KMS-11 (cell line): ENCODE measurements around the gene DBN1.

Experiments used
- H2AFZ ChIP-seq: fragments of 200-600 bp; sonication (generic); 2 replicates; pipeline ENCODE4 v1.6.1; 2016; ENCODE audit warnings: antibody characterized with exemption, mixed run types, low read depth
- H3K27ac ChIP-seq: fragments of 200-600 bp; sonication (generic); 2 replicates; pipeline ENCODE4 v1.6.1; 2016; ENCODE audit warnings: mild to moderate bottlenecking, mixed run types
- H3K27me3 ChIP-seq: fragments of 200-600 bp; sonication (generic); 2 replicates; pipeline ENCODE4 v1.6.1; 2017; ENCODE audit warnings: mild to moderate bottlenecking, low read depth, mixed run types, moderate library complexity; ENCODE audit not compliant: insufficient read depth
- H3K36me3 ChIP-seq: fragments of 200-600 bp; sonication (generic); 2 replicates; pipeline ENCODE4 v1.6.1; 2017; ENCODE audit warnings: mild to moderate bottlenecking, mixed run types; ENCODE audit not compliant: insufficient read depth
- H3K4me1 ChIP-seq: fragments of 200-600 bp; sonication (generic); 2 replicates; pipeline ENCODE4 v1.6.1; 2016; ENCODE audit warnings: mild to moderate bottlenecking, low read depth, mixed run types; ENCODE audit not compliant: poor library complexity, severe bottlenecking
- H3K4me2 ChIP-seq: fragments of 200-600 bp; sonication (generic); 2 replicates; pipeline ENCODE4 v1.7.0; 2016; ENCODE audit warnings: mild to moderate bottlenecking, mixed run types
- H3K4me3 ChIP-seq: fragments of 200-600 bp; sonication (generic); IDR thresholded peaks from 2 replicates; pipeline ENCODE4 v1.6.1; 2017; ENCODE audit warnings: low read depth, low read length, mixed read lengths; ENCODE audit not compliant: insufficient read depth
- H3K79me2 ChIP-seq: fragments of 200-600 bp; sonication (generic); 2 replicates; pipeline ENCODE4 v1.6.1; 2016; ENCODE audit warnings: low read depth, mixed run types; ENCODE audit not compliant: insufficient read depth
- H3K9ac ChIP-seq: fragments of 200-600 bp; sonication (generic); 2 replicates; pipeline ENCODE4 v1.6.1; 2016; ENCODE audit warnings: mild to moderate bottlenecking, mixed run types
- H4K20me1 ChIP-seq: fragments of 200-600 bp; sonication (generic); 2 replicates; pipeline ENCODE4 v1.6.1; 2016; ENCODE audit warnings: mild to moderate bottlenecking, mixed run types; ENCODE audit not compliant: insufficient read depth
- CTCF ChIP-seq: fragments of 200-600 bp; sonication (generic); conservative IDR thresholded peaks from 2 replicates; pipeline ENCODE4 v1.6.1; 2017; ENCODE audit warnings: low read depth, mild to moderate bottlenecking, antibody characterized with exemption, low read length, moderate library complexity, mixed read lengths

DBN1 gene

GRCh38 chr5:177472460-177473442, 683 bp downstream of the DBN1 start:
- Histone ChIP-seq H3K9ac (peak overlapping the region; percentile 50; the same call in 1 of the 2 replicates), H3K4me3 (no peak overlapping the region), H3K79me2 (no peaks in the 10 kb centered on the region), H3K4me1 (peaks cover 5% of the 10 kb centered on the region), H3K4me2 (peak overlapping the region; percentile 68), H3K27ac (no peak overlapping the region), H3K27me3 (no peaks in the 10 kb centered on the region), H2AFZ (peak overlapping the region; percentile 41; the same call in 1 of the 2 replicates), H3K36me3 (no peaks in the 10 kb centered on the region), H4K20me1 (no peaks in the 10 kb centered on the region)
- TF ChIP-seq CTCF, result no peak

GRCh38 chr5:177471610-177472356, 1.7 kb downstream of the DBN1 start:
- Histone ChIP-seq H3K9ac (peak overlapping the region; percentile 50; the same call in 1 of the 2 replicates), H3K27ac (no peak overlapping the region), H3K4me2 (peak overlapping the region; percentile 68), H3K4me1 (peaks cover 5% of the 10 kb centered on the region), H4K20me1 (no peaks in the 10 kb centered on the region), H3K36me3 (no peaks in the 10 kb centered on the region), H3K4me3 (no peak overlapping the region), H3K27me3 (no peaks in the 10 kb centered on the region), H3K79me2 (no peaks in the 10 kb centered on the region), H2AFZ (no peak overlapping the region)
- TF ChIP-seq CTCF, result no peak

- no peaks in the 10 kb centered on the region for H3K36me3 ChIP-seq
These were observed 2.5 kb downstream of the DBN1 start for GRCh38 chr5:177470759-177471536.

More at GRCh38 chr5:177470759-177471536, 2.5 kb downstream of the DBN1 start:
- Histone ChIP-seq H3K27ac (no peak overlapping the region), H3K27me3 (no peaks in the 10 kb centered on the region), H3K4me2 (no peak overlapping the region), H3K9ac (no peak overlapping the region), H3K79me2 (no peaks in the 10 kb centered on the region), H3K4me1 (peaks cover 5% of the 10 kb centered on the region), H4K20me1 (no peaks in the 10 kb centered on the region), H2AFZ (no peak overlapping the region), H3K4me3 (no peak overlapping the region)
- no peak for TF ChIP-seq CTCF
